Thoracic aorta (tissue), 2 donors: ENCODE data around the gene FJX1. TPM values are rescaled to one million over a fixed set of nuclear protein-coding genes. Genes with fewer than 3 reads are reported as not detected.

Source experiments
- ATAC-seq: fragments of 150-250 bp; one replicate; pipeline ENCODE4 v1.8.0; 2017; ENCODE audit warnings: low read depth; ENCODE audit not compliant: insufficient number of reproducible peaks, low FRiP score
- DNase-seq: peaks from one replicate; pipeline ENCODE4 v3.0.0-alpha.2; 2020; ENCODE audit warnings: low spot score
- H3K27ac ChIP-seq, 2 donors: fragments of 200-600 bp; sonication (generic); 1 replicate in 1 of 2; 2 replicates in 1 of 2; pipeline ENCODE4 v1.5.1; 2016; ENCODE audit warnings: mild to moderate bottlenecking in 2 of 2, moderate library complexity in 2 of 2
- H3K27me3 ChIP-seq: fragments of 200-600 bp; sonication (generic); replicated peaks from 2 replicates; pipeline ENCODE4 v1.6.0; 2016; ENCODE audit warnings: mild to moderate bottlenecking; ENCODE audit not compliant: insufficient read depth
- H3K36me3 ChIP-seq: fragments of 200-600 bp; sonication (generic); one replicate; pipeline ENCODE4 v1.5.1; 2016
- H3K4me1 ChIP-seq, 2 donors: fragments of 200-600 bp; sonication (generic); 1 replicate in 1 of 2; 2 replicates in 1 of 2; pipeline versions ENCODE4 v1.5.1 to v1.6.0; 2016; ENCODE audit warnings: low read depth in 2 of 2, mild to moderate bottlenecking in 1 of 2; ENCODE audit not compliant: control insufficient read depth in 1 of 2
- H3K4me3 ChIP-seq: fragments of 200-600 bp; sonication (generic); 2 replicates; pipeline ENCODE4 v1.5.1; 2016; ENCODE audit warnings: mild to moderate bottlenecking
- H3K9me3 ChIP-seq: fragments of 200-600 bp; sonication (generic); 2 replicates; pipeline ENCODE4 v1.5.1; 2016
- CTCF ChIP-seq: fragments of 200-600 bp; sonication (generic); IDR thresholded peaks from one replicate; pipeline ENCODE4 v1.5.1; 2019; ENCODE audit warnings: antibody characterized with exemption
- total RNA-seq, 2 donors: library from RNA; depleted of rRNA; stranded (reverse); fragments of >200 nt; gene quantifications; one replicate each; pipeline versions ENCODE4 v1.1.0 to v1.2.3, GENCODE V29; 2016

FJX1 gene
- 10 to 100 TPM in 1 of 2 donors, 1 to 10 TPM in 1; 5.4 to 19.2 TPM for total RNA-seq

DNA sequence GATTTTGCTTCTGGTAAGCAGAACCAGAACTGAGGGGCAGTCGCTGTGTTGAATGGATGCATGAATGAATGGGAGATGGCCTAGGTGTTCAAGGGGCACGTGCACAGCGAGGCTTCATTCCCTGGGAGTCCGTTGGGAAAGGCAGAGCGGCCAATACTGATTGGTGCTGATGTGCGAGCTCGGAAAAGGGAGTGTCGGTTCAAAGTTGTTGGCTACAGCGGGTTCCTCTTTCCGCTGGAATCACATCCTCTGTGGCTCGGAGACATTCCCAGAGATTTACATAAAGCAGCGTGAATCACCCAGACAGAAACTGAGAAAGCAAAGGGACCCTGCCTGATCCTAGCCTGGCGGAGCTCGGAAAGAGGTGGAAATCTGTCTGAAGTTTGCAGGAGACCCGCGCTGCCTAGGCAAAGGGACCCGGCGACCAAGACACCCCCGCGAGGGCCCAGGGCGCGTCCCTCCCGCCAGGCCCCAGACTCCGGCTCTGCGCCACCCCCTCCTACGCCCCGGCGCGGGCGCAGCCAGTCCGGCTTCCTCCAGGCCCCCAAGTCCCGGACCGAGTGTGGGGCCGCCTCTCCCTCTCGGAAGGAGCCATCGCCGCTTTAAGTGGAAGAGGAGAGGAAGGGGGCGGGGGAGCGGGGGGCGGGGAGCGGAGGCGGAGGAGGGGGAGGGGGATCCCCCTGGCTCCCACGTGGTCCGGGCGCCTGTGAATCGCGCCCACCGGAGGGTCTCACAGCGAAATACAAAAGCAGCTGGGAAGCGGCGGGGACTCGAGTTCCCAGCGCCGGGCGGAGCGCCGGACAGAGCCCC, at the start of gene FJX1:
FJX1 (plus strand) TSS at position 774 of the 810 bp plus-strand sequence. CDS start 177 bp downstream, outside the sequence.
- no peak for TF ChIP-seq CTCF
- no peak for DNase-seq
- H3K27me3 ChIP-seq: no peaks in the 10 kb centered on the region
- peak within 1 kb of the TSS; percentile 76 for H3K4me3 ChIP-seq
- no peak for ATAC-seq
- H3K4me1 ChIP-seq: peaks cover 10 to 24% of the 10 kb centered on the region in 2 donors
- no peaks in the 10 kb centered on the region for H3K36me3 ChIP-seq
- H3K27ac ChIP-seq: no peak within 1 kb of the TSS
- no peaks in the 10 kb centered on the region for H3K9me3 ChIP-seq

- Histone ChIP-seq H3K4me3 (no peak overlapping the region), H3K4me1 (no peaks in the 10 kb centered on the region), H3K9me3 (peaks cover 7% of the 10 kb centered on the region), H3K36me3 (no peaks in the 10 kb centered on the region), H3K27ac (no peak overlapping the region), H3K27me3 (no peaks in the 10 kb centered on the region)
- DNase-seq (no peak), ATAC-seq (no peak)
- no peak for TF ChIP-seq CTCF
Observed at GRCh38 chr11:35571696-35572095, 46.6 kb upstream of the FJX1 start.

GRCh38 chr11:35579557-35580396, 38.5 kb upstream of the FJX1 start:
- H3K36me3 ChIP-seq: no peaks in the 10 kb centered on the region
- no peak for TF ChIP-seq CTCF
- H3K27me3 ChIP-seq: no peaks in the 10 kb centered on the region
- ATAC-seq: no peak
- H3K9me3 ChIP-seq: no peaks in the 10 kb centered on the region
- DNase-seq: no peak
- no peak overlapping the region for H3K27ac ChIP-seq
- H3K4me1 ChIP-seq: peaks cover 0 to 14% of the 10 kb centered on the region in 2 donors
- H3K4me3 ChIP-seq: no peak overlapping the region

DNA sequence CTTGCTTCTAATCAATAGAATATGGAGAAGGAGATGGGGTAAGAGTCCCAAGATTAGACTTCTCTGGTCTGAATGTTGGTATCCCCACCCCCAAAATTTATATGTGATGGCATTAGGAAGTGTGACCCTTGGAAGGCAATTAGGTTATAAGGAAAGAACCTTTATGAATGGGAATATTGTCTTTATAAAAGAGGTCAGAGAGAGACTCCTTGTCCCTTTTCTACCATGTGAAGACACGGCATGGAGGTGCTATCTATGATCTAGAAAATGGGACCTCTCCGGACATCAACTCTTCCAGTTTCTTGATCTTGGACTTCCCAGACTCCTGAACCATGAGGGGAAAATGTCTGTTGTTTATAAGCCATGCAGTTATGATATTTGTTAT, 37.9 kb upstream of the FJX1 start:
- ATAC-seq: no peak
- Histone ChIP-seq H3K4me1 (peaks cover 0 to 14% of the 10 kb centered on the region in 2 donors), H3K27ac (no peak overlapping the region), H3K4me3 (no peak overlapping the region), H3K9me3 (no peaks in the 10 kb centered on the region), H3K27me3 (no peaks in the 10 kb centered on the region), H3K36me3 (no peaks in the 10 kb centered on the region)
- DNase-seq: no peak
- TF ChIP-seq CTCF: no peak

- peaks cover 5 to 23% of the 10 kb centered on the region in 2 donors for H3K4me1 ChIP-seq
- no peaks in the 10 kb centered on the region for H3K36me3 ChIP-seq
- no peak overlapping the region for H3K4me3 ChIP-seq
- H3K27ac ChIP-seq: no peak overlapping the region
- H3K9me3 ChIP-seq: no peaks in the 10 kb centered on the region
- DNase-seq (no peak), ATAC-seq (no peak)
- no peak for TF ChIP-seq CTCF
- no peaks in the 10 kb centered on the region for H3K27me3 ChIP-seq
Observed at GRCh38 chr11:35582033-35582432, 36.2 kb upstream of the FJX1 start.
